22Rv1 (cell line): Measurements from ENCODE around the gene ZNF320.

Experiments used
- CTCF ChIP-seq: fragments of 450-650 bp; IDR thresholded peaks from 2 replicates; pipeline ENCODE4 v1.5.1; 2017; ENCODE audit warnings: mild to moderate bottlenecking
- ZFX ChIP-seq: fragments of 450-650 bp; IDR thresholded peaks from 2 replicates; pipeline ENCODE4 v1.6.1; 2017; ENCODE audit warnings: antibody characterized with exemption, borderline replicate concordance

DNA sequence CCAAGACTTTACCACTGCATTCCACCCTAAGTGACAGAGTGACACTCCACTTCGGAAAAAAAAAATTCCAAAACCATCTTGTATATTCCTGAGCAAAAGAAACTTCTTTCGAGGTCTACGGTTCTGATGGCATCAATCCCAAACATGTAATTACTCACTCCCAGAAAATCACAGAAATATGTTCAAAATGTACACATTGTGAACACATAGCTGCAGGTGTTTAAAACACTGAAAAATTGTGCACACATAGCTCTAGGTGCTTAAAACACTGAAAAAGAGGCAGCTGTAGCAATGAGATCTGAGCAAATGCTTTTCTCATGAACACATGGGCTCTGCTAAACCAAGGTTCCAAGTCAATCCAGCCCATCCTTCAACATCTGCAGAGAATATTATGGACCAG lies 26.0 kb downstream of the ZNF320 start:
- TF ChIP-seq CTCF (no peak), ZFX (no peak)
